Smooth muscle cell of trachea (primary cell): ENCODE data around the gene KCTD5. TPM values are rescaled to one million over a fixed set of nuclear protein-coding genes. Genes with fewer than 3 reads are reported as not detected.

Experiments
- total RNA-seq: library from RNA; depleted of rRNA; stranded (reverse); fragments of >200 nt; gene quantifications from 2 replicates; pipeline ENCODE4 v1.2.1, GENCODE V29; 2014

The KCTD5 gene
- total RNA-seq: 17.6 and 25.6 TPM in 2 replicates

GRCh38 chr16:2682209-2683021, at the start of gene KCTD5:
KCTD5 (plus strand) TSS chr16:2682523; CDS start chr16:2682549, 26 bp downstream.

GRCh38 chr16:2720064-2720457, 37.7 kb downstream of the KCTD5 start, which contains the start of gene PRSS27:
PRSS27 (minus strand) TSS chr16:2720224; CDS start chr16:2720160, 64 bp downstream.

GRCh38 chr16:2752035-2752849, 69.9 kb downstream of the KCTD5 start, which contains the start of gene SRRM2:
SRRM2 (plus strand) TSS chr16:2752638; CDS start chr16:2756365, 3,727 bp downstream.

Other genes with a start within 250 kb of the KCTD5 start
- 1.5 and 6.3 TPM in 2 replicates for gene TEDC2, start 222.4 kb upstream of the KCTD5 start, total RNA-seq
- 1.5 and 5.3 TPM in 2 replicates for gene NTN3, start 211.2 kb upstream of the KCTD5 start, total RNA-seq
- 16.9 and 23.3 TPM in 2 replicates for gene TBC1D24, start 207.4 kb upstream of the KCTD5 start, total RNA-seq
- gene ATP6V0C, start 168.6 kb upstream of the KCTD5 start, total RNA-seq: 14.1 TPM in 2 replicates
- 75.0 and 116 TPM in 2 replicates for gene AMDHD2, start 162.2 kb upstream of the KCTD5 start, total RNA-seq
- 0.66 TPM in 1 of 2 replicates, not detected in the other for gene CEMP1, start 151.1 kb upstream of the KCTD5 start, total RNA-seq
- 19.9 and 28.1 TPM in 2 replicates for gene PDPK1, start 144.5 kb upstream of the KCTD5 start, total RNA-seq
- gene PRSS27, start 37.7 kb downstream of the KCTD5 start, total RNA-seq: 0.58 and 1.3 TPM in 2 replicates
- 71.9 and 83.0 TPM in 2 replicates for gene SRRM2, start 70.1 kb downstream of the KCTD5 start, total RNA-seq
- 303 and 308 TPM in 2 replicates for gene ELOB, start 94.8 kb downstream of the KCTD5 start, total RNA-seq
- not detected in 2 replicates for gene PRSS33, start 105.0 kb downstream of the KCTD5 start, total RNA-seq
- gene PRSS41, start 115.9 kb downstream of the KCTD5 start, total RNA-seq: not detected in 2 replicates
- gene PRSS21, start 134.7 kb downstream of the KCTD5 start, total RNA-seq: 0.44 and 2.0 TPM in 2 replicates
- not detected in 2 replicates for gene ZG16B, start 147.8 kb downstream of the KCTD5 start, total RNA-seq
- not detected in 2 replicates for gene PRSS22, start 175.6 kb downstream of the KCTD5 start, total RNA-seq
- gene FLYWCH2, start 200.7 kb downstream of the KCTD5 start, total RNA-seq: 73.9 and 77.1 TPM in 2 replicates
- 46.4 and 77.6 TPM in 2 replicates for gene FLYWCH1, start 229.4 kb downstream of the KCTD5 start, total RNA-seq